GM23338 (cell line): ENCODE measurements around the gene COPB1. TPM values are rescaled to one million over a fixed set of nuclear protein-coding genes. Genes with fewer than 3 reads are reported as not detected.
A peak's percentile ranks its signal among the peaks of the same experiment; 100 is the strongest.

Experiments
- ATAC-seq: fragments of 200-7000 bp; cut with Tn5 transposase; 3 replicates; pipeline ENCODE4 v1.9.1; 2020
- DNase-seq: peaks from one replicate; pipeline ENCODE4 v3.0.0-alpha.2; 2015; ENCODE audit warnings: low spot score
- H2AFZ ChIP-seq: fragments of 200-600 bp; sonication (generic); 2 replicates; pipeline ENCODE4 v1.8.0; 2016; ENCODE audit warnings: antibody characterized with exemption, mild to moderate bottlenecking, moderate library complexity
- H3F3A ChIP-seq: fragments of 200-600 bp; sonication (generic); replicated peaks from 2 replicates; pipeline ENCODE4 v1.8.0; 2017; ENCODE audit warnings: antibody characterized with exemption, mixed run types, low read depth
- H3K27ac ChIP-seq: fragments of 200-600 bp; sonication (generic); 2 replicates; pipeline ENCODE4 v1.6.1; 2016; ENCODE audit warnings: low read depth
- H3K27me3 ChIP-seq: fragments of 200-600 bp; sonication (generic); 2 replicates; pipeline ENCODE4 v1.8.0; 2016; ENCODE audit warnings: mild to moderate bottlenecking, mixed run types, moderate library complexity; ENCODE audit not compliant: insufficient read depth
- H3K36me3 ChIP-seq: fragments of 200-600 bp; sonication (generic); 2 replicates; pipeline ENCODE4 v1.8.0; 2016; ENCODE audit warnings: mild to moderate bottlenecking; ENCODE audit not compliant: insufficient read depth
- H3K4me1 ChIP-seq: fragments of 200-600 bp; sonication (generic); 2 replicates; pipeline ENCODE4 v1.8.0; 2016; ENCODE audit warnings: mild to moderate bottlenecking, moderate library complexity; ENCODE audit not compliant: insufficient read depth
- H3K4me2 ChIP-seq: fragments of 200-600 bp; sonication (generic); 2 replicates; pipeline ENCODE4 v1.7.1; 2017; ENCODE audit warnings: mixed run types
- H3K4me3 ChIP-seq: fragments of 200-600 bp; sonication (generic); 2 replicates; pipeline ENCODE4 v1.6.1; 2016; ENCODE audit warnings: mixed run types
- H3K79me2 ChIP-seq: fragments of 200-600 bp; sonication (generic); replicated peaks from 2 replicates; pipeline ENCODE4 v1.8.0; 2017; ENCODE audit warnings: mild to moderate bottlenecking; ENCODE audit not compliant: insufficient read depth
- H3K9me2 ChIP-seq: fragments of 200-600 bp; sonication (generic); 2 replicates; pipeline ENCODE4 v1.8.0; 2017; ENCODE audit not compliant: insufficient read depth
- H4K20me1 ChIP-seq: fragments of 200-600 bp; sonication (generic); replicated peaks from 2 replicates; pipeline ENCODE4 v1.8.0; 2017; ENCODE audit warnings: mild to moderate bottlenecking; ENCODE audit not compliant: insufficient read depth
- H3K27ac Mint-ChIP-seq: 2 replicates; pipeline ENCODE4 v1.8.0; 2020; ENCODE audit warnings: inconsistent platforms, mild to moderate bottlenecking, moderate library complexity, mixed read lengths
- H3K27me3 Mint-ChIP-seq: 3 replicates; pipeline ENCODE4 v1.8.0; 2022; ENCODE audit warnings: low read depth, mild to moderate bottlenecking, moderate library complexity, mixed read lengths, inconsistent platforms; ENCODE audit not compliant: insufficient read depth, poor library complexity
- H3K36me3 Mint-ChIP-seq: 3 replicates; pipeline ENCODE4 v1.8.0; 2021; ENCODE audit warnings: low read depth, mild to moderate bottlenecking, inconsistent platforms, moderate library complexity, mixed read lengths
- H3K4me1 Mint-ChIP-seq: 3 replicates; pipeline ENCODE4 v1.8.0; 2020; ENCODE audit warnings: mild to moderate bottlenecking, inconsistent platforms, mixed read lengths
- H3K4me3 Mint-ChIP-seq: 3 replicates; pipeline ENCODE4 v1.8.0; 2021; ENCODE audit warnings: moderate library complexity, mild to moderate bottlenecking, inconsistent platforms, mixed read lengths
- H3K9me3 Mint-ChIP-seq: 3 replicates; pipeline ENCODE4 v1.8.0; 2020; ENCODE audit warnings: moderate library complexity, mild to moderate bottlenecking, inconsistent platforms, mixed read lengths
- CTCF ChIP-seq, 2 experiments: fragments of 200-600 bp in 1 of 2; sonication (generic) in 1 of 2; conservative IDR thresholded peaks; 2 replicates each; pipeline versions ENCODE4 v1.5.1 to v1.6.1; 2016 to 2017; ENCODE audit warnings: antibody characterized with exemption in 2 of 2, low read depth in 2 of 2, mild to moderate bottlenecking in 2 of 2, moderate library complexity in 1 of 2
- ETS1 ChIP-seq: IDR thresholded peaks from 2 replicates; pipeline ENCODE4 v1.6.1; 2016; ENCODE audit warnings: antibody characterized with exemption
- EZH2phosphoT487 ChIP-seq: fragments of 200-600 bp; sonication (generic); IDR thresholded peaks from one replicate; pipeline ENCODE4 v1.8.1; 2018; ENCODE audit warnings: antibody characterized with exemption; ENCODE audit not compliant: unreplicated experiment
- JUNB ChIP-seq: IDR thresholded peaks from one replicate; pipeline ENCODE4 v1.6.1; 2016; ENCODE audit warnings: antibody characterized with exemption; ENCODE audit not compliant: unreplicated experiment
- POLR2AphosphoS5 ChIP-seq: IDR thresholded peaks from 2 replicates; pipeline ENCODE4 v1.6.1; 2016; ENCODE audit warnings: antibody characterized with exemption, low read depth
- REST ChIP-seq: IDR thresholded peaks from one replicate; pipeline ENCODE4 v1.6.1; 2018; ENCODE audit warnings: antibody characterized with exemption; ENCODE audit not compliant: unreplicated experiment
- STAT1 ChIP-seq: IDR thresholded peaks from one replicate; pipeline ENCODE4 v1.6.1; 2016; ENCODE audit warnings: antibody characterized with exemption; ENCODE audit not compliant: unreplicated experiment
- polyA plus RNA-seq: library from polyadenylated mRNA; unstranded; fragments of >200 nt; fragmentation: Nextera tagmentation; extraction: Ambion mirVana; gene quantifications from 2 replicates; pipeline ENCODE4 v1.2.1, GENCODE V29; 2016
- total RNA-seq: library from RNA; depleted of rRNA; stranded (reverse); fragments of >200 nt; shearing (Covaris generic); gene quantifications from 2 replicates; pipeline ENCODE4 v1.2.3, GENCODE V29; 2014

COPB1 gene
- total and polyA plus RNA-seq, 2 experiments from 2014 or later, result 42.3 to 104 TPM

- no peaks in the 10 kb centered on the region for H3K36me3 Mint-ChIP-seq
- Histone ChIP-seq H3K27ac (no peak overlapping the region), H3K4me2 (no peak overlapping the region), H3K36me3 (no peaks in the 10 kb centered on the region), H3K4me3 (no peak overlapping the region), H3F3A (no peaks in the 10 kb centered on the region), H3K9me2 (no peaks in the 10 kb centered on the region), H3K27me3 (no peaks in the 10 kb centered on the region), H3K4me1 (peaks cover 18% of the 10 kb centered on the region), H4K20me1 (no peaks in the 10 kb centered on the region), H3K79me2 (no peaks in the 10 kb centered on the region), H2AFZ (peak overlapping the region; percentile 44)
- no peak overlapping the region for H3K27ac Mint-ChIP-seq
- TF ChIP-seq POLR2AphosphoS5 (no peak), STAT1 (no peak), CTCF (conservative IDR thresholded peaks at IDR 0.05; ENCODE audit: low read depth in 2 of 2) (no peak), JUNB (no peak)
- H3K4me3 Mint-ChIP-seq, result no peak overlapping the region
- H3K27me3 Mint-ChIP-seq, result no peaks in the 10 kb centered on the region
- no peak for DNase-seq
- peaks cover 10% of the 10 kb centered on the region for H3K4me1 Mint-ChIP-seq
- ATAC-seq, result no peak
- H3K9me3 Mint-ChIP-seq, result no peaks in the 10 kb centered on the region
Observed at GRCh38 chr11:14423633-14424032, 76.0 kb downstream of the COPB1 start.

- Histone ChIP-seq H2AFZ (0 out of 2 replicates have a peak overlapping the region, but pooled peaks have one; percentile 44), H3K27ac (no peak overlapping the region), H3K4me3 (no peak overlapping the region), H3K36me3 (no peaks in the 10 kb centered on the region), H3K27me3 (no peaks in the 10 kb centered on the region), H4K20me1 (no peaks in the 10 kb centered on the region), H3K9me2 (no peaks in the 10 kb centered on the region), H3K4me1 (peaks cover 18% of the 10 kb centered on the region), H3K4me2 (peak overlapping the region; percentile 37; the same call in 1 of the 2 replicates), H3K79me2 (no peaks in the 10 kb centered on the region), H3F3A (no peaks in the 10 kb centered on the region)
- no peaks in the 10 kb centered on the region for H3K36me3 Mint-ChIP-seq
- ATAC-seq (peak; percentile 62), DNase-seq (no peak)
- H3K4me1 Mint-ChIP-seq, result peaks cover 10% of the 10 kb centered on the region
- no peak overlapping the region for H3K27ac Mint-ChIP-seq
- TF ChIP-seq CTCF (conservative IDR thresholded peaks at IDR 0.05; ENCODE audit: low read depth in 2 of 2), result no peak
- no peak for TF ChIP-seq ETS1
- TF ChIP-seq JUNB, result no peak
- no peak for TF ChIP-seq REST
- TF ChIP-seq EZH2phosphoT487, result no peak
- no peaks in the 10 kb centered on the region for H3K9me3 Mint-ChIP-seq
- no peak overlapping the region for H3K4me3 Mint-ChIP-seq
- H3K27me3 Mint-ChIP-seq, result no peaks in the 10 kb centered on the region
Observed at GRCh38 chr11:14422814-14423182, 76.8 kb downstream of the COPB1 start.
